ENCODE data around the gene NUDCD3.

The NUDCD3 gene

DNA sequence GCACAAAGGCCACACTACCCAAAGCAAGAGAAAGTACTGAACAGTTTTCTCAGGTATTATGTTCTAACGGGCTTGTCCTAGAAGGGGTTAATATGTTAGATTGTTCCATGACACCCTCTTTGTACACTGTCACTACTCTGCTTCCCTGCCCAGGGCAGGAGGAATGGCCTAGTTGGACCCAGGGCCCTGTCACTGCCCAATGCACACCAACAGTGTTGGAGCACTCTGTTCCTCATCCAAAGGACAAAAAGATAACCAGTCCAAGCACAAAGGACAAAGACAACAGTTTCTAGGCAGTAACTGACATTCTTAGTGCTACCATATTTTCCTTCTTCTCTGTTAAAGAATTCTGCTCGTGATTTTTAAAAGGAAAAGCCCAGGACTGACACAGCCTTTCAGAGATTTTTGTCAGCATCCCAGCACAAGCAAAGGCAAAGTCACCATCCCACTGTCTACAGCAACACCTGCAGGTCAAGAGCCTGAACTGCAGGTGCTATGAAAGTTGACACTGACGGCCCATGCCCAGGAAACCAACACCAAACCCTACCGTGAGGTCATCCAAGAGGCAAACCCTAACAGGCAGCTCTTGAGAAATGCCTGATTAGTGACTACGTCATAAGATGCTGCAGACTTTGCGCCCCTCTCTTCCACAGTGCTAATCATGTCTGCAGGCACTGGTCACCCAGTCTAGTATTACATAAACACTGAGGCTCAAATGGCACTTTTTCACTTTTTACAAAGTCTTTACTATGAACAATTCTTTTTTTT, 13.2 kb downstream of the NUDCD3 start:
- DNase-seq, result peak; percentile 39

DNA sequence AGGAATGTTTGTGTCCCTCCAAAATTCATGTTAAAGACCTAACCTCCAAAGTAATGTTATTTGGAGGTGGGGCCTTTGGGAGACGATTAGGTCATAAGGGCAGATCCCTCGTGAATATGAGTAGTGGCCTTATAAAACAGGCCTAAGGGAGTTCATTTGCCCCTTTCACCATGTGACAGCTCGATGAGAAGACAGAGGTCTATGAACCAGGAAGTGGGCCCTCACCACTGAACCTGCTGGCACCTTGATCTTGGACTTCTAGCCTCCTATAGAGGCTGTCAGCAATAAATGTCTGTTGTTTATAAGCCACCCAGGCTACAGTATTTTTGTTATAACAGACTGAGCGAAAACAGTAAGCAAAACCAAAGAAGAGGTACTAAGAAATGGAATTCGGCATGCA, 14.1 kb downstream of the NUDCD3 start:
- no peak for DNase-seq

DNA sequence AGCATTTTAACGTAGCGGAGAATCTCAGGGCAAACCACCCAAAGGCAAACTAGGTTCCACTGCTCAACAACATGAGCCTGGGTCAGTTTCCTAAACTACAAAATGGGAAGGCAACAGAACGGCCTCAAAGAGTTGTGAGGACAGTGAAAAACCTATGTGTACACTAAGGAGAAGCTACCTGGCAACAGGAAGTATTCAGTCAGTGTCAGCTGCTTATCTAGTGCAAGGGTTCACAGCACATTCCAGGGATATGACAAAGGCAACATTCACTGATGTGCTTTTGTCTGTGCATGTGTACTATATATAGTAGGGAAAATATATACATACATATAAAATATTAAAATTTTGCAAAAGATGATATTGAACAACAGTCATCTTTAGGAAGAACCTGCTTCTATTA, 17.2 kb downstream of the NUDCD3 start:
- DNase-seq, result no peak

DNA sequence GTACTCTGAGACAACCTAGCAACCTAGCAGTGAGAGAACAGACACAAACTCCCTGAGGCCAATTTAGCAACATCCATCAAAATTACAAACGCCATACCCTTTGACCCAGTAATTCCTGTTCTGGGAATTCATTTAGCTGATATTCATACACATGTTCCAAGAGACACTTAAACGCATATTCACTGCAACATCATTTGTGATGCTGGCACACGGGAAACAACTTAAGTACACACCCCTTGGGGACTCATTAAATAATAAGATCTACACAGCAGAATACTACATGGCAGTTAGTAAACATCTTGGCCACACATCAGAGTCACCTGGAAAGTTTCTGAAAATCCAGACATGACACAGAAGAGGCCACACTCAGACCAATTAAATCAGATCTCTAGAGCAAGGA, 17.6 kb downstream of the NUDCD3 start:
- DNase-seq, result no peak

DNA sequence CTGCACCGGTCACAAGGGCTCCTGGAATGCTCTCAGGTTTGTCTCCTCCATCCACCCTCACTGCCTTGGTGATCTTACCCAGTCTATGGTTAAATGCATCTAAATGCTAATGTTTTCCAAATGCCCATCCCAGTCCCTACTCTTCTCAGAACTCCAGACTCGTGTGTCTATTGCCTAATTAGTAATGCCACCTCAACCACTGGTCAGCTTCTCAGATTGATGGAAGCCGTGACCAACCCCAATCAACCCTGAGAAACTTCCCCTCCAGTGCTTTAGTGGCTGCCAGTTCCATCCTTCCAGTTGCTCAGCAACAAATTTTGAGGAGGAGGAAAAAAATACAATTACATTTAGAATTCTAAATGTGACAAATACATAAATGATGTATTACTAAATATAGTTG, 18.6 kb downstream of the NUDCD3 start:
- no peak for DNase-seq

DNA sequence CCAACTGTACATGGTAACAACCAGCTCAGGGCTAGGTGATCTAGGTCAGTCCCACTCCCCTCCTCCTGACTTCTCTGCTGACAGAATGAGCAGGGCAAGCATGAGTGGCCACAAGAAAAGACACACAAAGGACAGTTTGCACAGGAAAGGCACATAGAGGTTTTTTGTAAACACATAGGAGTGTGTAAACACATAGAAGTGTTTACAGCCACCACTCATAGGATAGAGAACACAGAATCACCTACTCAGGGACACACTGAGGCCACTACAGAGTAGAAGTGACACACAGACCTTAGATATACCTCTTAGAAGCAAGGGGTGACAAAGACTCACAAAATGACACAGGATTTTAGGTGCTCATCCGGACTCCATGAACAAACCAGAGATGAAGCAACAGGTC, 19.0 kb downstream of the NUDCD3 start:
- no peak for DNase-seq

DNA sequence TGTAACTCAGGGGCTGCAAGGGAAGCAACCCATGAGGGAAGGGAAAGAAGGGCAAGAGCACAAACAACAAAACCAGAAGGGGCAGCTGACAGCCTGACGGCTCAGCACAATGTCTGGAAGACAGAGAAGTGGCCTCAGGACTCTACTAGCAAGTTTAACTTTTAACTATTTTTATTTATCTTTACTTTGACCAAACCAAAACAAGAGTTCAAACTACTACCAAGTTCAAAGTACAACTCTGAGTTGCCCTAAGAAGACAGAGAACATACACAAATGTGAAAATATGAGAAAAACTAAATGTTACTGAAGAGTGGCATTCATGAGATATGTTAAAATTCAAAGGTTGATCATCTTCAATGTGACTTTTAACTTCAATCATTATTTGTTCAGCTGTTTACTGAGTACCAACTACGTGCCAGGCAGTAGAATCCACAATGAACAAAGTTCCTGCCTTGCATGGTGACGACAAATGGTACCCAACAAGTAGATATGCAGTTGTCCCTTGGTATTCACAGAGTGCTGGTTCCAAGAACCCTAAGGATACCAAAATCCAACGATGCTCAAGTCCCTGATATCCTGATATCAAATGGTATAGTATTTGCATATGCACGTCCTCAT, 19.7 kb downstream of the NUDCD3 start:
- no peak for DNase-seq

DNA sequence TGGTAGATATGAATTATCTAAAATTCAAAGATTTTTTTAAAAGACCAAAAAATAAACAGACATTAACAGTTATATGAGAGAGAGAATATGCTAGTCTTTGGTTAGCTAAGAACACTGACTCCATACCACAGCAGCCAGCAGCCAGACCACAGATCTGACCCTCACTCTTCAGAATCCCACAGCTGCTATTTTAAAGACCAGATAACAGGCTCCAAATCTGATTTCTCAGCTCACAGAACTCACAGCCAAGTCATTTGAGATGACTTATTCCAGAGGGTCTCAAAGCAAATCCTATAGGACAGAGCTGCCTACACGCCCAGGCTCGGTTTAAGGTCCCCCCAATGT, 20.4 kb downstream of the NUDCD3 start:
- no peak for DNase-seq

DNA sequence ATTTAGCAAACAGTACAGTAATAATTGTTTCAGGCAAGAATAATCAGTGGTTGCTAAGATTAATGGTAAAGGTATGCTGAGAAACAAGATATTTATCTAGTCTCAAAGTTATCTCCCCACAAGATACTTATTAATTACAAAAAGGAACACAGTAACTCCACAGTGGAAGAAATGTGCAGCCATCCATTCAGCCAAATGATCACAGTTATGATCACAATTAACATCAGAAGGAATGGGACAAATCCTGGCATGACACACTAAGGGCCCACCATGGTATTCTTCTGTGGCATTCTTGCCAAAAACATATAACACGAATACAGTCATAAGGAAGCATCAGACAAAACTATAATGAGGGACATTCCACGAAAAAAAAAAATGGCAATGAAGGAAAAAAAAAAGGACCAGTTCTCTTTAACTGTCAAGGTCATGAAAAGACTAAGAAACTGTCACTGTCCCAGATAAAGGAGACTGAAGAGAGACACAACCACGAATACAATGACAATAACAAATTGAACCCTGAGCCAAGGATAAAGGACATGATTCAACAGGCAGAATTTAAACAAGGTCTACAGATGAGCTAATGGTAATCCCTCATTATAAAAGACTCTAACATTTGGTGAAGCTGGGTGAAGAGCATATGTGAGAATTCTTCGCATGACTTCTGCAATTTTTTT, 20.9 kb downstream of the NUDCD3 start:
- no peak for DNase-seq

DNA sequence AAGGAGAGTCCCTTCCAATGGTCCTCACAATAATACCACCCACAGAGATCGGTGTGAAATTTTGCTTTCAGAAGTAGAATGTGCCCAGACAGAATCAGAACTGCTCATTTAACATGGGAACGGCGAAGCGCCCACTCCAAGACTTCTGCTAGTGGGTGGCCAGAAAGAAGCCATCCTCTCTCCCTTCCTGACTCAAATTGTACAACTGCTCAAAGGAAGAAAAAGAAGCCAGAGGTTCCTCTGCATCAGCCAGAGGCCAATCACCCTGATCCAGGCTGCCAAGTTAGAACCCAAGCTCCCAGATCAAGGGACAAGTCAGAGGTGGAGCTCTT, 23.3 kb downstream of the NUDCD3 start:
- no peak for DNase-seq

DNA sequence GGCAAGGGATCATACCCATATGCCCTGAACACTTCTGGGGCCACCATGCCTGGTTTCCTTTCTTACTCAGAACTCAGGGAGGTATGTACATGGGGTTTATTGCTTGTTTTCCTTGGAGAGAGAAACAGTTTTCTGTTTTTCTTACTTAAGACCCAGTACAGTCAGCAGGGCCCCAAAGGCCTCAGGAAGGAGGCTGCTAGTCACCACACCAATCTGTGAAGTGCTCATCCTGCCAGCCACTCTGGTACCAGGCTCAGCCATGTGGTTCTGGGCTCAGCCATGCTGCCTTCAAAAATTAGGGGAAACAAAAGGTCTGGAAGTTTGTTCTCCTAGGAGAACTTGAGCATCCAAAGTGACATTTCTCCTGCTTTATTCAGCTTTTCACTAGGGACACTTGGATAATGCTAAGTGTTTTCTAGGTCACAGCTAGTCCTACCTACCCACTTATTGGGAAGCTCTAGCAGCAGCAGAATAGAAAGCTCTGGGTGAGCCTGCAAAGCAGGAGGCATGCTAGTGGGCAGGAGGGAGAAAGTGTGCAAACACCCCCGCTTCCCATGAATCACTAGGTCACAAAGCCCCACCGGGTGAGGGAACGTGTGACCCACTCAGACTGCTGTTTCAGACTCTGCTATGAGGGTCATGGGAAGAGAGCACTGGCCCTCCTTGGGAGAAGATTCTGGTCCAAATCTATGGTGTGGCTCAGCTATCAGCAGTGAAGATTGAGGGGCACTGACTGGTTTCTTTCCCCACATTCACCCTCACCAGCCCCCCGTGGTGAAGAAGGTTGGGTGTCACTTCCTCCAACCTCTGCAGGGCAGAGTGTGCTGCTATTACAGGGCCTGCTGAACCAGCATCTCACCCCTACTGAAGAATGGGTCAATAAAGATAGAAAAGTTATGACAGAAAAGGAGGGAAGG, 23.9 kb downstream of the NUDCD3 start:
- no peak for DNase-seq

DNA sequence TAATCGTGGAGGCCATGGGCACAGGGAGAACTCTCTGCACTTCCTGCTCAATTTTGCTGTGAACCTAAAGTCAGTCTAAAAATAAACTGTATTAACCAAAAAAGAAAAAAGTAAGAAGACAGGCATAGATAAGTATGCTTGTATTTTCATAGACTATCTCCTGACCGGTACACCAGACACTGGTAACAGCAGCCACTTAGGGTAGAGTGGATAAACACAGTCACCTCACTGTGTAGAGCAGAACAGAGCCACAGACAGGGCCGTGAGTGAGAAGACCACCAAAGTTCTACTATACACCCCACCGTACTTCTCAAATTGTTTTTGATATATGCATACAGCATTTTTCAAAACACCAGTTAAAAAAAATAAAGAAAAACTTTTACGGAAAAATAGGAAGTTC, 25.0 kb downstream of the NUDCD3 start:
- DNase-seq, result no peak

DNA sequence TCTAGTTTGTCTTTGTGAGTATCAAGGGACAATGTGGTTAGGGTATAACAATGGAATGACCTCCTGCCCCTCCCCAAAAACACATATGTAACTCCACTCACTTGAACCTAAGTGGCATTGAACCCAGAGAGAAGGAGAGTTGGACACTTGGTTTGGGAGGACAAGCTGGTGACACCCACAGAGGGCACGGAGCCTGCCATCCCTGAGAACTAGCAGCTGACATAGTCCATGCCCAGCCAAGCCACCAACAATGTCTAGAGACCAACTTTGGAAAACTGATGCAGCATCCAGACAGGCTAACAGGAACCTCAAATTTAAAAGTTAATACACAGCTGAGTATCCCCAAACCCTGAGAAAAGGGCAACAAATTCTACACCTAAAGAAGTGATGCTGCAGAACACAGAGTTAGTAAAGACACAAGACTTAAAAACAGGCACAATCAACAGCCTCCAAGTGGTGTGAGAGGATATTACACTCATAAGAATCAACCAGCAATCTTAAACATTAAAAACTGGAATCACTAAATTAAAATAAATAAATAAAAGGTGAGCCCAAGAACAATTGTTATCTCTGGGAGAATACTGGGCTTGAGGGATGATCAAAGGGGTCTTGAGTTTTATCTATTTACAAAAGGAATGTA, 27.2 kb downstream of the NUDCD3 start:
- DNase-seq, result no peak

DNA sequence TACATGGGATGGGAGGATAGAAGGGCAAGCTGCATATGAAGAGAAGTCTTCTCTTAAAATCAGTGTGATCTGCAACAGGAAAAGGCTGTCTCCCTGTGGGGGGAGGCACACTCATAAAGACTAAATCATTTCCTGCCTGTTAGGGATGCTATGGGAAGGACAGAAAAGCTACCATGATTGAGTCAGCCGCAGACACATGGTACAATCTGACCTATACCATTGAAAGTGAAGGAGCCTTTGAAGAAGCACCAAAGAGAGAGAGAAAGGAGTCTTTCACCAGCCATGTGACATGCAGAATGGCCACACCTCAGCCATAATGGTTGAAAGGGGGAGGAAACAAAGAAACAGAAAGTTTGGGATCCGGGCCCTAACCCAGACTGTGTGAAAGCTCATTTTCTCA, 29.1 kb downstream of the NUDCD3 start:
- DNase-seq, result no peak

DNA sequence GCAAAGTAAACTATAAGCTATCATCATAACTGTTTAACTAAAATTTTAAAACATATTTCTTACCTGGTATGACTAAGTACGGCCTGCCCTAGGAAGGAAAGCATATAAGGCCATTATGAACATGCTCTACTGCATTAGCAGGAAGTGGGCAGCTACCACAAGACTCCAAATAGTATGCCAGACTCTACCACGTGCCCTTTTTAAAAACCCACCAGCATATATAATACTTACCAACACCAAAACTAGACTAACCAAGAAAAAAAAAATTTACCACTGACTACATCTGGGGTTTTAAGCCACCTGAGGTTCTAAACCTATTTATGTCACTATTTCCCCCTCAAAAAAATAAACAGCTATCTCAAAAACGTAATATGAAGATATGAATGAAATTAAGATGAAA, 30.1 kb downstream of the NUDCD3 start:
- no peak for DNase-seq

DNA sequence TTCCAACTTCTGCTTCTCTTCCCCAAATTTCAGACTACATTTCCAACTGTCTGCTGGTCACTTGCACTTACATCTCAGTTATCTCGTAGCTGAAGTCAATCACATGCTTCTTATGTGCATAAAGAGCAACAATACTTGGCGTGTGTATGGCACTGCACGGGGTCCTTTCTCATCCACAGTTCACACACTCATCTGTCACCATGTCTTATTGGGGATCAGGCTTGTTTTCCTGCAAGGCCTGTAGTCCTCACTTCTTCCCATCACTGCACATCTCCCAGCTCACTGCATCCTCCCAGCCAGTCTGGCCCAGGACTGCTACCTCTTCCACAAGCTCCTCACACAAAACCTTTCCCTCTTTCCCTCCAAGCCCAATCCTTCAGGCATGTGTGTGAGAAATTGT, 35.3 kb downstream of the NUDCD3 start:
- DNase-seq, result no peak

DNA sequence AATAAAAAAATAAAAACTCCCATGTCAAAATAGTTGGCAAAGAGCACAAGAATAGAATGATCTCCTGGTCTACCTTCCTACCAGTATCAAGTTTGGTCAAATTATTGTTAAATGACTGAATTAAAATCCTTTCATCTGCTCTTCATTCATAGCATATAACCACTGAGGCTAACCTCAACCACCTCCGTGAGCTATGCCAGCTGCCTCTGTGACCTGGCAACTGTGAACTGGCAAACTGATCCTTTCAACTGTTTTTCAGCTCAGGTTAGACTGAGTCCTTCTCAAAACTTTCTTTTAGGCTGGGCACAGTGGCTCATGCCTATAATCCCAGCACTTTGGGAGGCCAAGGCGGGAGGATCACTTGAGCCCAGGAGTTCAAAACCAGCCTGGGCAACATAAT, 36.1 kb downstream of the NUDCD3 start:
- no peak for DNase-seq

DNA sequence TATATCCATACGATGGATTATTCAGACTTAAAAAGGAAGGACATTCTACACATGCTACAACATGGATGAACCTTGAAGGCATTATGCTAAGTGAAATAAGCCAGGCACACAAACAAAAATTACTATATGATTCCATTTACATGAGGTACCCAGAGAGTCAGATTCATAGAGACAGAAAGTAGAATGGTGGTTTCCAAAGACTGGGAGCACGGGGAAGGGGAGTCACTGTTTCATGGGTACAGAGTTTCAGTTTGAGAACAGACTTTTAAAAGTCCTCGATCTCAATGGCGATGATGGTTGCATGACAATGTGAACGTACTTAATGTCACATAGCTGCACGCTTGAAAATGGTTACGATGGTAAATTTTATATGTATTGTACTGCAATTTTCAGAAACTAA, 39.3 kb downstream of the NUDCD3 start:
- DNase-seq, result no peak

DNA sequence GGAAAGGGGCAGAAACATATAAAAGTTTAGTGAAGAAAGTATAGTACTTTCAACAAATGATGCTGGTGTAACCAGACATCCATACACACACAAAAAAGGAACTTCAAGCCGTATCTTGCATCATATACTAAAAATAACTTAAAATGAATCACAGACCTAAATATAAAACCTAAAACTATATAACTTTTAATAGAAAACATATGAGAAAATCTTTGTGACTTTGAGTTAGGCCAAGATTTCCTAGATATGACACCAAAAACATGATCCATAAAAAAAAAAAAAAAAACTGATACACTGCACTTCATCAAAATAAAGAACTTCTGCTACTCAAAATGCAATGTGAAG, 40.9 kb downstream of the NUDCD3 start:
- DNase-seq, result no peak

DNA sequence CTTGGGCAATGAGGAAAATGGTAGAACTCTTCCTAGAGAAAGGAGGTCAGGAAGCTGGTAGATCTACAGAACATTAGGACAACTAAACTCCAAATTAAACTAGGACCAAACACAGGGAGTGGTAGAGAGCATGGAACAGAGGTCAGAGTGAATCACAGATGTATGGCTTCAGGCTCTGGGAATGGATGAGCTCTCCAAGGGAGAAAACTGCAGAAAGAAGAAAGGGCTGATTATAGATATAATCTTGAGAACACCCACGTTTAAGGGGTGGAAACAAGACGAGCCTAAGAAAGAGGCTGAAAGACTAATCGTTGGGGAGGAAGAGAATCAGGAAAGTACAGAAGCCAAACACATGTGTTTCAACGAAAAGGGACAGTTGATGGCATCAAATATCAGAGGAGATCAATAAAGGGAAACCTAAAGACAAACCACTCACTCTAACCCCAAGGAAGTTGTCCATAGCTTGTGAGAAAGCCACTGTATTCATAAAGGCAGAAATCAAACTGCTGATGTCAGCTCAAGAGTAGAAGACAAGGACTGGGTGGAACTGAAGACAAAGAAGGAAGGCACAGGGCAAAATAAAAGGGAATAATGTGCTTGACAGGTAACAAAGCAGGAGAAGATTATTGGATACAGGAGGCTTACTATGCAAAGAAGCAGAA, 41.4 kb downstream of the NUDCD3 start:
- no peak for DNase-seq

DNA sequence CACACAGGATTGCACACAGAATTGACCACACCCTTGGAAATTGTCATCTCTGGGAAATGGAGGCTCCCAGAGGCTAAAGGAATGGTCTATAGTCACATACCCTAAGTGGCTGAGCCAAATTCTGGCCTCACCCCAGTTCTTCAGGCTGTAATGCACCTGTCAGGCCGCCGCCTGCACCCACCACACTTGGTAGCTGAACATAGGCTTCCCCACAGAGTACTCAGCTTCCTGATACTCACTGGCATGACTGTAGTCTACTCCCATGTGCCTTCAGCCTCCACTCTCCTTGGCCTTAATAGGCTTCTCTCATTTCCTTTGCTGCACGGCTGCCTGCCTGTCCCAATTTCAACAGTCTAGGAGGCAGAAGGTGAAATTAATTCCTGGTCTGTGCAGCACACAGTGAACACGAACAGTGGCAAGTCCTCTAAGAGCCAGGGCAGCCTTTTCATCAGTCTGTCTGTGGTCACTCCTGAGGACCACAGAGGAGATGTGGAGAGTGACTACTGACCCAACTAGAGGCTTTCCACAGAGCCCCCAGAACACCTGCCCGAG, 42.5 kb downstream of the NUDCD3 start:
- DNase-seq, result no peak

DNA sequence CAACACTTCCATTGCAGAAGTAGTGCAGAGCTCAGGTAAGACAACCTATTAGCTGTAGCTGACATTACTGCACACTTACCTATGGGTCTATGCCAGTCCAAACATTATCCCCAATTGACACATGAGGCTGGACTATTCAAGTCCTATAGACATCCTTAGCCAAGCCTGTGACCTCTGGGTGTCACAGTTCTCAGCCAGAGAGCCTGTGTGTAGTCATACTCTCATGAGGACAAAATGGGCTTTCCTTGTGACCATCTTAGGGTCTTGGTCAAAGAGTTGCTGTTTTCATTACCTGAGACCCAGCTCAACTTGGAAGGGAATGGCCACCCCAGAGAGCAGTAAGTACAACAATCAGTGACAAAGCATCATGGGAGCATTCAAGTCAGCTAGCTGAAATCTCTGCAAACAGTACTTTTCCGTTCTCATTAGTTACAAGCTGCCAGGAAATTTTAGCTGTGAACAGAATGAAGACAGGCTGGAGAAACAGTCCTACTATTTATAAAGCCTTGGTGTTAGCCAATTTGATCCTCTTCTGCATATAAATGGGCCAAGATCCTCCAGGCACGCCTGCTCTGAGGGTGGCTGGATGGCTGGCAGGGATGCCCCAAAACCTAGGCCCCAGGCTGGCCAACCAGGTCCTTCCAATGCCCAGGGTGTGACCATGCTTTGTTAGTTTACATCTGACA, 44.3 kb downstream of the NUDCD3 start:
- no peak for DNase-seq
